CD14-positive monocyte (primary cell): Measurements from ENCODE around the gene PDLIM5. TPM values are rescaled to one million over a fixed set of nuclear protein-coding genes. Genes with fewer than 3 reads are reported as not detected.

Experiments
- DNase-seq, 3 donors: peaks; one replicate each; pipeline ENCODE4 v3.0.0-alpha.2; 2011 to 2022
- H2AFZ ChIP-seq: 2 replicates; pipeline ENCODE4 v1.6.0; 2012; ENCODE audit warnings: mild to moderate bottlenecking, low read depth, low read length, inconsistent platforms; ENCODE audit not compliant: insufficient read depth, poor library complexity, severe bottlenecking
- H3K27ac ChIP-seq, 2 donors: 1 replicate in 1 of 2; 2 replicates in 1 of 2; pipeline ENCODE4 v1.5.1; 2012 to 2013; ENCODE audit warnings: low read length in 2 of 2, control low read depth in 1 of 2, inconsistent platforms in 1 of 2, low read depth in 1 of 2, mild to moderate bottlenecking in 1 of 2
- H3K27me3 ChIP-seq, 2 donors: one replicate each; pipeline versions ENCODE4 v1.6.0 to v1.6.1; 2011 to 2013; ENCODE audit warnings: low read length in 2 of 2; ENCODE audit not compliant: control insufficient read depth in 2 of 2, insufficient read depth in 2 of 2
- H3K36me3 ChIP-seq, 2 donors: replicated peaks in 1 of 2; 1 replicate in 1 of 2; 2 replicates in 1 of 2; pipeline versions ENCODE4 v1.5.1 to v1.6.1; 2012 to 2013; ENCODE audit warnings: low read length in 2 of 2, control low read depth in 1 of 2, inconsistent platforms in 1 of 2, mild to moderate bottlenecking in 1 of 2; ENCODE audit not compliant: insufficient read depth in 2 of 2, control insufficient read depth in 1 of 2
- H3K4me1 ChIP-seq, 2 donors: 1 replicate in 1 of 2; 2 replicates in 1 of 2; pipeline versions ENCODE4 v1.5.1 to v1.6.1; 2012 to 2013; ENCODE audit warnings: low read length in 2 of 2, control low read depth in 1 of 2, inconsistent platforms in 1 of 2, mild to moderate bottlenecking in 1 of 2, moderate library complexity in 1 of 2; ENCODE audit not compliant: insufficient read depth in 2 of 2, control insufficient read depth in 1 of 2
- H3K4me2 ChIP-seq: replicated peaks from 2 replicates; pipeline ENCODE3; 2012; ENCODE audit warnings: low read length, moderate library complexity, mild to moderate bottlenecking; ENCODE audit not compliant: poor library complexity, severe bottlenecking; ENCODE audit errors: extremely low read depth
- H3K4me3 ChIP-seq, 3 experiments: fragments of 200-600 bp in 1 of 3; sonication (generic) in 1 of 3; replicated peaks in 1 of 3; 1 replicate in 2 of 3; 2 replicates in 1 of 3; pipeline ENCODE4 v1.5.1; 2011 to 2013; ENCODE audit warnings: low read length in 3 of 3, mild to moderate bottlenecking in 3 of 3, control low read depth in 2 of 3, low read depth in 2 of 3, inconsistent platforms in 1 of 3, moderate library complexity in 1 of 3
- H3K79me2 ChIP-seq: 2 replicates; pipeline ENCODE4 v1.6.0; 2012; ENCODE audit warnings: mild to moderate bottlenecking, control low read depth, inconsistent platforms, low read length, moderate library complexity; ENCODE audit not compliant: insufficient read depth
- H3K9ac ChIP-seq: 2 replicates; pipeline ENCODE4 v1.6.0; 2017; ENCODE audit warnings: low read length, mild to moderate bottlenecking; ENCODE audit not compliant: insufficient read depth, poor library complexity, severe bottlenecking
- H3K9me3 ChIP-seq, 2 donors: replicated peaks in 1 of 2; 1 replicate in 1 of 2; 2 replicates in 1 of 2; pipeline versions ENCODE4 v1.5.1 to v1.6.1; 2012 to 2013; ENCODE audit warnings: low read length in 2 of 2, control low read depth in 1 of 2; ENCODE audit not compliant: control insufficient read depth in 1 of 2, insufficient read depth in 1 of 2
- H4K20me1 ChIP-seq: 2 replicates; pipeline ENCODE4 v1.6.0; 2012; ENCODE audit warnings: mild to moderate bottlenecking, low read length, control low read depth, moderate library complexity; ENCODE audit not compliant: insufficient read depth
- H3K27ac Mint-ChIP-seq, 7 donors: one replicate each; pipeline ENCODE4 v1.8.0; 2020; ENCODE audit warnings: mild to moderate bottlenecking in 7 of 7, mixed read lengths in 7 of 7, moderate library complexity in 6 of 7, inconsistent platforms in 2 of 7
- H3K27me3 Mint-ChIP-seq, 3 donors: one replicate each; pipeline ENCODE4 v1.8.0; 2021 to 2022; ENCODE audit warnings: low read depth in 3 of 3, mild to moderate bottlenecking in 3 of 3, mixed read lengths in 3 of 3, moderate library complexity in 3 of 3, inconsistent platforms in 1 of 3
- H3K36me3 Mint-ChIP-seq, 2 donors: one replicate each; pipeline ENCODE4 v1.8.0; 2020; ENCODE audit warnings: mixed read lengths in 2 of 2, inconsistent platforms in 1 of 2, mild to moderate bottlenecking in 1 of 2
- H3K4me1 Mint-ChIP-seq: one replicate; pipeline ENCODE4 v1.8.0; 2020; ENCODE audit warnings: mild to moderate bottlenecking, mixed read lengths
- H3K4me3 Mint-ChIP-seq, 2 donors: one replicate each; pipeline ENCODE4 v1.8.0; 2020; ENCODE audit warnings: mild to moderate bottlenecking in 2 of 2, mixed read lengths in 2 of 2, moderate library complexity in 1 of 2
- H3K9me3 Mint-ChIP-seq, 7 donors: one replicate each; pipeline ENCODE4 v1.8.0; 2020 to 2022; ENCODE audit warnings: mixed read lengths in 7 of 7, mild to moderate bottlenecking in 6 of 7, moderate library complexity in 6 of 7, inconsistent platforms in 2 of 7
- WGBS: methylation state at CpG from one replicate; pipeline ENCODE4 v1.1.5; 2013; ENCODE audit warnings: missing lambda C conversion rate; ENCODE audit not compliant: insufficient coverage; 5-methylcytosine and 5-hydroxymethylcytosine counted together
- intact Hi-C, 2 donors: fragments of 100-400 bp; cut with micrococcal nuclease; formaldehyde crosslinking; loops; one replicate each; pipeline versions ENCODE4 v1.15.0 to v1.15.1; 2023
- polyA plus RNA-seq, 3 donors: library from polyadenylated mRNA; depleted of rRNA in 1 of 3; unstranded in 2 of 3; stranded (reverse) in 1 of 3; fragments of 300-500 nt in 2 of 3; fragments of >200 nt in 1 of 3; fragmentation: Illumina TruSeq in 2 of 3; gene quantifications; 1 replicate in 2 of 3; 2 replicates in 1 of 3; pipeline ENCODE4 v1.2.3, GENCODE V29; 2012 to 2021
- TF ChIP-seq, protein P1 (sequence below): fragments of 200-600 bp; IDR thresholded peaks from one replicate; pipeline ENCODE4 v1.8.0; 2022; ENCODE audit warnings: antibody characterized with exemption, mild to moderate bottlenecking

Gene PDLIM5
- polyA plus RNA-seq, 3 donors = 75.3 to 105 (median 80.9) TPM

DNA sequence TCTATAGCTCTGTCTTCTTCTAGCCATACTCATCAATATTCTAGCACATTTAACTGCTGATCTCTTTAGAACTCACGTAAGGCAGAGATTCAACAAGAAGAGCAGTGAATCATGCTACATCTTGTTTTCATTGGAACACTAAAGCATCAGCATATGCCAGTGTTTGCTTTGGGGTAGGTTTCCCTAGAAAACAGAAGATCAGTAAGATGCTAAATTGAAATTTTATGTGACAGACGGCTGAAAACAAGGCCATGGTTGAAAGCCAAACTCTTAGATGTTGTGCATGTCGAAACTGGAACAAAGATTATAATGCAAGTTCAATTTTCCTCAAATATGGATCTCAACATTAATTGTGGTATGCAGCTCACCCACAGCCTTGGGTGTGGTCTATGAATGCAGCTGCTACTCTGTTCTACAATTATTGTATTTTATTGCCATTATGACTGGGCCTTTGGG, 107.6 kb downstream of the PDLIM5 start:
- H3K4me3 Mint-ChIP-seq = no peak overlapping the region
- peaks cover 0 to 5% (median 3%) of the 10 kb centered on the region in 7 donors for H3K9me3 Mint-ChIP-seq
- TF ChIP-seq, protein P1, sequence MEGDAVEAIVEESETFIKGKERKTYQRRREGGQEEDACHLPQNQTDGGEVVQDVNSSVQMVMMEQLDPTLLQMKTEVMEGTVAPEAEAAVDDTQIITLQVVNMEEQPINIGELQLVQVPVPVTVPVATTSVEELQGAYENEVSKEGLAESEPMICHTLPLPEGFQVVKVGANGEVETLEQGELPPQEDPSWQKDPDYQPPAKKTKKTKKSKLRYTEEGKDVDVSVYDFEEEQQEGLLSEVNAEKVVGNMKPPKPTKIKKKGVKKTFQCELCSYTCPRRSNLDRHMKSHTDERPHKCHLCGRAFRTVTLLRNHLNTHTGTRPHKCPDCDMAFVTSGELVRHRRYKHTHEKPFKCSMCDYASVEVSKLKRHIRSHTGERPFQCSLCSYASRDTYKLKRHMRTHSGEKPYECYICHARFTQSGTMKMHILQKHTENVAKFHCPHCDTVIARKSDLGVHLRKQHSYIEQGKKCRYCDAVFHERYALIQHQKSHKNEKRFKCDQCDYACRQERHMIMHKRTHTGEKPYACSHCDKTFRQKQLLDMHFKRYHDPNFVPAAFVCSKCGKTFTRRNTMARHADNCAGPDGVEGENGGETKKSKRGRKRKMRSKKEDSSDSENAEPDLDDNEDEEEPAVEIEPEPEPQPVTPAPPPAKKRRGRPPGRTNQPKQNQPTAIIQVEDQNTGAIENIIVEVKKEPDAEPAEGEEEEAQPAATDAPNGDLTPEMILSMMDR = no peak
- H3K79me2 ChIP-seq = no peaks in the 10 kb centered on the region
- H3K4me2 ChIP-seq = no peak overlapping the region
- no peak overlapping the region for H3K27ac ChIP-seq
- intact Hi-C loops = no loop called here
- peaks cover 23% of the 10 kb centered on the region for H4K20me1 ChIP-seq
- no peak overlapping the region for H3K9ac ChIP-seq
- no peak for DNase-seq
- no peak overlapping the region for H3K4me3 ChIP-seq
- H3K27ac Mint-ChIP-seq = no peak overlapping the region
- no peaks in the 10 kb centered on the region for H3K4me1 Mint-ChIP-seq
- H3K27me3 Mint-ChIP-seq = no peaks in the 10 kb centered on the region
- no peaks in the 10 kb centered on the region for H3K36me3 ChIP-seq
- no peaks in the 10 kb centered on the region for H3K4me1 ChIP-seq
- H3K9me3 ChIP-seq = no peaks in the 10 kb centered on the region
- H2AFZ ChIP-seq = no peak overlapping the region
- no CpG with 5 or more reads among the region's 3 CpGs for WGBS
- H3K27me3 ChIP-seq = no peaks in the 10 kb centered on the region
- H3K36me3 Mint-ChIP-seq = no peaks in the 10 kb centered on the region

GRCh38 chr4:94561249-94562024, 109.7 kb downstream of the PDLIM5 start:
- H2AFZ ChIP-seq = no peak overlapping the region
- Mint-ChIP-seq H3K27ac (no peak overlapping the region), H3K36me3 (no peaks in the 10 kb centered on the region), H3K9me3 (peaks cover 0 to 5% (median 1%) of the 10 kb centered on the region in 7 donors), H3K4me3 (no peak overlapping the region), H3K4me1 (no peaks in the 10 kb centered on the region), H3K27me3 (no peaks in the 10 kb centered on the region)
- intact Hi-C loops = no loop called here
- TF ChIP-seq, protein P1 = no peak
- H3K4me3 ChIP-seq = no peak overlapping the region
- H3K27me3 ChIP-seq = no peaks in the 10 kb centered on the region
- H3K36me3 ChIP-seq = no peaks in the 10 kb centered on the region
- no peaks in the 10 kb centered on the region for H3K79me2 ChIP-seq
- H3K27ac ChIP-seq = no peak overlapping the region
- no peak overlapping the region for H3K4me2 ChIP-seq
- no peak for DNase-seq
- H3K9me3 ChIP-seq = no peaks in the 10 kb centered on the region
- H3K9ac ChIP-seq = no peak overlapping the region
- H3K4me1 ChIP-seq = no peaks in the 10 kb centered on the region
- H4K20me1 ChIP-seq = peaks cover 23% of the 10 kb centered on the region
- 94% methylated on average over 5 of the region's 5 CpGs for WGBS
